ENCODE results near the gene INPP5J.

The INPP5J gene

GRCh38 chr22:31089160-31090100 lies 33.3 kb upstream of the INPP5J start:
- DNase-seq (ENCODE audit: insufficient read length, low spot score), result peak; percentile 49
- TF ChIP-seq CTCF (IDR thresholded peaks at IDR 0.05; ENCODE audit: insufficient read depth, missing control alignments), result peak; percentile 64
- no peak for FAIRE-seq

- DNase-seq (ENCODE audit: insufficient read length, low spot score), result peak; percentile 9
- no peak for TF ChIP-seq CTCF (IDR thresholded peaks at IDR 0.05; ENCODE audit: insufficient read depth, missing control alignments)
- no peak for FAIRE-seq
Observed at GRCh38 chr22:31090217-31091085, 32.3 kb upstream of the INPP5J start.

GRCh38 chr22:31091106-31091975 lies 31.4 kb upstream of the INPP5J start:
- FAIRE-seq (no peak), DNase-seq (ENCODE audit: insufficient read length, low spot score) (peak; percentile 8)
- no peak for TF ChIP-seq CTCF (IDR thresholded peaks at IDR 0.05; ENCODE audit: insufficient read depth, missing control alignments)

GRCh38 chr22:31092161-31092560 lies 30.6 kb upstream of the INPP5J start:
- DNase-seq (ENCODE audit: insufficient read length, low spot score), result peak; percentile 85
- no peak for TF ChIP-seq CTCF (IDR thresholded peaks at IDR 0.05; ENCODE audit: insufficient read depth, missing control alignments)
- FAIRE-seq, result no peak

- FAIRE-seq, result no peak
- peak; percentile 6 for DNase-seq (ENCODE audit: insufficient read length, low spot score)
- TF ChIP-seq CTCF (IDR thresholded peaks at IDR 0.05; ENCODE audit: insufficient read depth, missing control alignments), result no peak
Observed at GRCh38 chr22:31093086-31093850, 29.5 kb upstream of the INPP5J start.

GRCh38 chr22:31094021-31094551 lies 28.7 kb upstream of the INPP5J start:
- FAIRE-seq (no peak), DNase-seq (ENCODE audit: insufficient read length, low spot score) (peak; percentile 5)
- TF ChIP-seq CTCF (IDR thresholded peaks at IDR 0.05; ENCODE audit: insufficient read depth, missing control alignments), result no peak
